HCT116 (cell line): ENCODE data around the gene CTBS.

Experiments
- CEBPB ChIP-seq: IDR thresholded peaks from 2 replicates; pipeline ENCODE4 v1.6.1; 2012; ENCODE audit warnings: low read depth
- CTCF ChIP-seq, 3 experiments: fragments of 200-600 bp in 1 of 3; sonication (generic) in 1 of 3; IDR thresholded peaks in 2 of 3; conservative IDR thresholded peaks in 1 of 3; 2 replicates each; pipeline ENCODE4 v1.5.1; 2012 to 2017; ENCODE audit warnings: low read depth in 2 of 3, low read length in 2 of 3, antibody characterized with exemption in 1 of 3, borderline replicate concordance in 1 of 3, control low read depth in 1 of 3, mild to moderate bottlenecking in 1 of 3, mixed read lengths in 1 of 3, mixed run types in 1 of 3, moderate library complexity in 1 of 3; ENCODE audit not compliant: insufficient read depth in 1 of 3
- EZH2 ChIP-seq: fragments of 200-600 bp; sonication (generic); IDR thresholded peaks from 2 replicates; pipeline ENCODE4 v1.6.1; 2017; ENCODE audit warnings: antibody characterized with exemption, mixed run types
- EZH2phosphoT487 ChIP-seq: fragments of 200-600 bp; IDR thresholded peaks from 2 replicates; pipeline ENCODE4 v1.6.1; 2018; ENCODE audit warnings: antibody characterized with exemption, borderline replicate concordance
- FOSL1 ChIP-seq: IDR thresholded peaks from 2 replicates; pipeline ENCODE4 v1.6.1; 2012; ENCODE audit warnings: low read depth
- JUND ChIP-seq: IDR thresholded peaks from 2 replicates; pipeline ENCODE4 v1.6.1; 2012
- POLR2A ChIP-seq: IDR thresholded peaks from 2 replicates; pipeline ENCODE4 v1.7.0; 2011; ENCODE audit warnings: borderline replicate concordance; ENCODE audit not compliant: insufficient read depth, insufficient read length; ENCODE audit errors: extremely low read depth
- POLR2AphosphoS5 ChIP-seq: IDR thresholded peaks from 2 replicates; pipeline ENCODE4 v1.6.1; 2011; ENCODE audit warnings: mild to moderate bottlenecking, low read depth, low read length, moderate library complexity
- RAD21 ChIP-seq: IDR thresholded peaks from 2 replicates; pipeline ENCODE4 v1.6.1; 2012; ENCODE audit warnings: low read depth, mild to moderate bottlenecking
- REST ChIP-seq: IDR thresholded peaks from 2 replicates; pipeline ENCODE4 v1.6.1; 2012; ENCODE audit warnings: low read depth
- SIN3A ChIP-seq: IDR thresholded peaks from 2 replicates; pipeline ENCODE4 v1.6.1; 2012; ENCODE audit warnings: low read depth
- YY1 ChIP-seq: IDR thresholded peaks from 2 replicates; pipeline ENCODE4 v1.6.1; 2011; ENCODE audit warnings: low read length, low read depth, moderate library complexity, mild to moderate bottlenecking; ENCODE audit not compliant: insufficient replicate concordance; ENCODE audit errors: extremely low read depth
- ZNF274 ChIP-seq: fragments of 200-500 bp; sonication (Bioruptor generic); IDR thresholded peaks from 2 replicates; pipeline ENCODE4 v1.6.1; 2014; ENCODE audit warnings: mild to moderate bottlenecking, low read depth, low read length, inconsistent platforms

DNA sequence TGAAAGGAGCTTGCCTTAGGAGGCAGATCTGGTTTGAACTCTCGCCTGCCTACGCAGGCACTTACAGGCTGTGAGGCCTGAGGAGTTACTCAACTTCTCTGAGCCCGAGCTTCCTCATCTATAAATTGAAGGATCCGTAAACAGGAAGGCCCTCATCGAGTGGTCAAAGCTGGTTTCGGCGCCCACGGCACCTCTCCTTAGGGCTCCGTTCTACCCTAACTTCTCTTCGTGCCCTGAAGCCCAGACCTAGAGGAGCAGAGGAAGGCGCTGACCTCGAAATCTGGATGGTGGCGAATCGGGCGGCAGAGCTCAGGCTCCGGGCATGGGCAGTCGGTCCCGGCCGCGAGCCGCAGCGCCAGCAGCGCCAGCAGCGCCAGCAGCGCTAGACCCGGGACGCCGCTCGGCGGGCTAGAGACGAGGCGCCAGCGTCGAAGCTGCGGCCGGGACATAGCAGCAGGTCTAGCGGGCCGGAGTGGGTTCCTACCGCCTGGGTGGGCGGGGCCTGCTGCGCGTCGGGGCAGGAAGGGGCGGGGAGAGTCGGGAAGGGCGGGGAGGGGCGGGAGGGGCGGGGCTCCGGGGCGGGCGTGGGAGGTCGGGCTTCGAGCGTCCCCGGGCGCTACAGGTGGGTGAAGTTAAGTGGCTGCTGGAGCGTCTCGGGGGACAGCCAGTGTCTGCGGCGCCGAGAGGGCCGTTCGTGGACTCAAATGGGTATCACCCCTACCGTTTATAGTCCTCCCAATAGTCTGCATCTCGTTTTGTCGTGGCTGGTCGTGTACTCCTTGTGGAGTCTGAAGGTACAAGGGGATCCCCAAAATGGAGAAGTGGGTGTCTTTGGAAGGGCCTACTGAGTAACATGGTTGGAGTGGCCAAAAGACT is at the start of gene CTBS:
- TF ChIP-seq CTCF (IDR thresholded peaks at IDR 0.05 in 2 of 3, conservative IDR thresholded peaks at IDR 0.05 in 1 of 3; ENCODE audit: borderline replicate concordance in 1 of 3, insufficient read depth in 1 of 3, low read depth in 2 of 3, low read length in 2 of 3) (no peak), POLR2A (peak; percentile 84), ZNF274 (no peak), SIN3A (peak; percentile 85), EZH2 (no peak), CEBPB (no peak), YY1 (no peak), POLR2AphosphoS5 (peak; percentile 97), REST (no peak), JUND (peak; percentile 12; the same call in 1 of the 2 replicates), FOSL1 (no peak), EZH2phosphoT487 (no peak), RAD21 (no peak; the same call in 1 of the 2 replicates)
